HEK293 (cell line): ENCODE measurements around the gene GLT1D1.

Source experiments
- CTCF ChIA-PET: fragments of 350-600 bp; formaldehyde crosslinking; extraction: SDS; loops from one replicate; lab custom pipeline; 2021; ENCODE audit warnings: antibody characterized with exemption; lab: Yijun Ruan, JAX
- POLR2A ChIA-PET: fragments of 300-600 bp; formaldehyde crosslinking; extraction: SDS; loops from one replicate; lab custom pipeline; 2020; ENCODE audit warnings: antibody characterized with exemption, inconsistent platforms; lab: Yijun Ruan, JAX
- H3K27ac ChIP-seq: fragments of 200-500 bp; sonication (Bioruptor generic); 2 replicates; pipeline ENCODE4 v1.5.1; 2014; ENCODE audit warnings: low read depth, low read length, control low read depth, inconsistent platforms; ENCODE audit errors: extremely low read depth
- H3K36me3 ChIP-seq, 2 experiments: fragments of 200-500 bp in 1 of 2; sonication (Bioruptor generic) in 1 of 2; 1 replicate in 1 of 2; 2 replicates in 1 of 2; pipeline ENCODE4 v1.5.1; 2014 to 2017; ENCODE audit warnings: inconsistent platforms in 2 of 2, low read length in 2 of 2; ENCODE audit not compliant: control insufficient read depth in 2 of 2, insufficient read depth in 1 of 2
- H3K4me1 ChIP-seq: fragments of 200-500 bp; sonication (Bioruptor generic); 2 replicates; pipeline ENCODE4 v1.5.1; 2014; ENCODE audit warnings: mild to moderate bottlenecking, low read length, inconsistent platforms; ENCODE audit not compliant: control insufficient read depth, insufficient read depth
- H3K4me3 ChIP-seq: 2 replicates; pipeline ENCODE4 v1.5.1; 2011; ENCODE audit warnings: low read depth, mild to moderate bottlenecking, control low read depth, low read length, moderate library complexity
- H3K9me3 ChIP-seq: fragments of 200-500 bp; sonication (Bioruptor generic); 2 replicates; pipeline ENCODE4 v1.5.1; 2014; ENCODE audit warnings: low read depth, low read length, inconsistent platforms; ENCODE audit not compliant: control insufficient read depth, insufficient read depth
- FEZF1 ChIP-seq: fragments of 450-650 bp; formaldehyde crosslinking; IDR thresholded peaks from 2 replicates; pipeline ENCODE4 v1.5.1; 2016; ENCODE audit warnings: missing biosample characterization, missing genetic modification characterization
- MZF1 ChIP-seq: fragments of 450-650 bp; formaldehyde crosslinking; IDR thresholded peaks from 2 replicates; pipeline ENCODE4 v1.5.1; 2017; ENCODE audit warnings: missing biosample characterization, missing genetic modification characterization, borderline replicate concordance
- SP7 ChIP-seq: fragments of 450-650 bp; formaldehyde crosslinking; IDR thresholded peaks from 2 replicates; pipeline ENCODE4 v1.5.1; 2016; ENCODE audit warnings: missing biosample characterization, missing genetic modification characterization
- WT1 ChIP-seq: fragments of 450-650 bp; formaldehyde crosslinking; IDR thresholded peaks from 2 replicates; pipeline ENCODE4 v1.5.1; 2016; ENCODE audit warnings: missing biosample characterization, missing genetic modification characterization
- ZBTB8A ChIP-seq: fragments of 450-650 bp; formaldehyde crosslinking; IDR thresholded peaks from 2 replicates; pipeline ENCODE4 v1.5.1; 2016; ENCODE audit warnings: missing biosample characterization, missing genetic modification characterization
- ZNF169 ChIP-seq: fragments of 450-650 bp; formaldehyde crosslinking; IDR thresholded peaks from 2 replicates; pipeline ENCODE4 v1.5.1; 2016; ENCODE audit warnings: missing biosample characterization, missing genetic modification characterization
- ZNF302 ChIP-seq: fragments of 450-650 bp; formaldehyde crosslinking; IDR thresholded peaks from 2 replicates; pipeline ENCODE4 v1.5.1; 2016; ENCODE audit warnings: missing biosample characterization, missing genetic modification characterization, low read depth
- ZNF654 ChIP-seq: fragments of 450-650 bp; formaldehyde crosslinking; IDR thresholded peaks from 2 replicates; pipeline ENCODE4 v1.5.1; 2016; ENCODE audit warnings: low read depth, missing biosample characterization, missing genetic modification characterization
- ZNF664 ChIP-seq: fragments of 450-650 bp; formaldehyde crosslinking; IDR thresholded peaks from 2 replicates; pipeline ENCODE4 v1.5.1; 2016; ENCODE audit warnings: missing biosample characterization, missing genetic modification characterization
- ZNF791 ChIP-seq: fragments of 450-650 bp; formaldehyde crosslinking; IDR thresholded peaks from 2 replicates; pipeline ENCODE4 v1.5.1; 2016; ENCODE audit warnings: missing biosample characterization, missing genetic modification characterization
- TF ChIP-seq, protein P1 (sequence below): fragments of 450-650 bp; formaldehyde crosslinking; IDR thresholded peaks from 2 replicates; pipeline ENCODE4 v1.5.1; 2016; ENCODE audit warnings: missing biosample characterization, missing genetic modification characterization
- TF ChIP-seq, protein P2 (sequence below): fragments of 450-650 bp; formaldehyde crosslinking; IDR thresholded peaks from 2 replicates; pipeline ENCODE4 v1.5.1; 2016; ENCODE audit warnings: missing biosample characterization, missing genetic modification characterization, borderline replicate concordance
- TF ChIP-seq, protein P3 (sequence below): fragments of 450-650 bp; formaldehyde crosslinking; IDR thresholded peaks from 2 replicates; pipeline ENCODE4 v1.5.1; 2016; ENCODE audit warnings: missing biosample characterization, missing genetic modification characterization, borderline replicate concordance
- TF ChIP-seq, protein P4 (sequence below): fragments of 450-650 bp; formaldehyde crosslinking; IDR thresholded peaks from 2 replicates; pipeline ENCODE4 v1.5.1; 2016; ENCODE audit warnings: missing biosample characterization, missing genetic modification characterization
- TF ChIP-seq, protein P5 (sequence below): fragments of 450-650 bp; formaldehyde crosslinking; IDR thresholded peaks from 2 replicates; pipeline ENCODE4 v1.5.1; 2017; ENCODE audit warnings: missing biosample characterization, mild to moderate bottlenecking, missing genetic modification characterization, moderate library complexity

GLT1D1 gene

DNA sequence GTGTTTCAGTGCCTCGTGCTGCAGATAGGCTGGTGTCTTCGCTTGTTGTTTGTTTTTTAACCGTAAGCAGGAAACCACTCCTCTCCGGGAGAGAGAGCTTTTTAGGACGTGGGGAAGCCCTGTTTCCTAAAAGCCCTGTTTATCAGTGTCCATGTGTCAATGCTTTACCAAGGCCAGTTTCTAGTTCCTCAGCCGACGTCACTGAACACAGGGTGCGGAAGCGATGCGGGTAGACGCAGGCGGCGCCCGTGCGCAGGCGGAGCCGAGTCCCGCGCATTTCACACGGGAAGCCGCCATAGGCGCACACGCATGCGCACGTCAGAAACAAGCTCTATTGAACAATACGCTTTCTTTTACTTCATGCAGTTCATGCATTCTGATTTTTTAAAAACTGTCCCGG is 79.8 kb downstream of the GLT1D1 start (continued):
- TF ChIP-seq, protein P1, sequence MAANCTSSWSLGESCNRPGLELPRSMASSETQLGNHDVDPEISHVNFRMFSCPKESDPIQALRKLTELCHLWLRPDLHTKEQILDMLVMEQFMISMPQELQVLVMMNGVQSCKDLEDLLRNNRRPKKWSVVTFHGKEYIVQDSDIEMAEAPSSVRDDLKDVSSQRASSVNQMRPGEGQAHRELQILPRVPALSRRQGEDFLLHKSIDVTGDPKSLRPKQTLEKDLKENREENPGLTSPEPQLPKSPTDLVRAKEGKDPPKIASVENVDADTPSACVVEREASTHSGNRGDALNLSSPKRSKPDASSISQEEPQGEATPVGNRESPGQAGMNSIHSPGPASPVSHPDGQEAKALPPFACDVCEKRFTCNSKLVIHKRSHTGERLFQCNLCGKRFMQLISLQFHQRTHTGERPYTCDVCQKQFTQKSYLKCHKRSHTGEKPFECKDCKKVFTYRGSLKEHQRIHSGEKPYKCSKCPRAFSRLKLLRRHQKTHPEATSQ: no peak
- TF ChIP-seq ZNF654: no peak
- TF ChIP-seq, protein P2, sequence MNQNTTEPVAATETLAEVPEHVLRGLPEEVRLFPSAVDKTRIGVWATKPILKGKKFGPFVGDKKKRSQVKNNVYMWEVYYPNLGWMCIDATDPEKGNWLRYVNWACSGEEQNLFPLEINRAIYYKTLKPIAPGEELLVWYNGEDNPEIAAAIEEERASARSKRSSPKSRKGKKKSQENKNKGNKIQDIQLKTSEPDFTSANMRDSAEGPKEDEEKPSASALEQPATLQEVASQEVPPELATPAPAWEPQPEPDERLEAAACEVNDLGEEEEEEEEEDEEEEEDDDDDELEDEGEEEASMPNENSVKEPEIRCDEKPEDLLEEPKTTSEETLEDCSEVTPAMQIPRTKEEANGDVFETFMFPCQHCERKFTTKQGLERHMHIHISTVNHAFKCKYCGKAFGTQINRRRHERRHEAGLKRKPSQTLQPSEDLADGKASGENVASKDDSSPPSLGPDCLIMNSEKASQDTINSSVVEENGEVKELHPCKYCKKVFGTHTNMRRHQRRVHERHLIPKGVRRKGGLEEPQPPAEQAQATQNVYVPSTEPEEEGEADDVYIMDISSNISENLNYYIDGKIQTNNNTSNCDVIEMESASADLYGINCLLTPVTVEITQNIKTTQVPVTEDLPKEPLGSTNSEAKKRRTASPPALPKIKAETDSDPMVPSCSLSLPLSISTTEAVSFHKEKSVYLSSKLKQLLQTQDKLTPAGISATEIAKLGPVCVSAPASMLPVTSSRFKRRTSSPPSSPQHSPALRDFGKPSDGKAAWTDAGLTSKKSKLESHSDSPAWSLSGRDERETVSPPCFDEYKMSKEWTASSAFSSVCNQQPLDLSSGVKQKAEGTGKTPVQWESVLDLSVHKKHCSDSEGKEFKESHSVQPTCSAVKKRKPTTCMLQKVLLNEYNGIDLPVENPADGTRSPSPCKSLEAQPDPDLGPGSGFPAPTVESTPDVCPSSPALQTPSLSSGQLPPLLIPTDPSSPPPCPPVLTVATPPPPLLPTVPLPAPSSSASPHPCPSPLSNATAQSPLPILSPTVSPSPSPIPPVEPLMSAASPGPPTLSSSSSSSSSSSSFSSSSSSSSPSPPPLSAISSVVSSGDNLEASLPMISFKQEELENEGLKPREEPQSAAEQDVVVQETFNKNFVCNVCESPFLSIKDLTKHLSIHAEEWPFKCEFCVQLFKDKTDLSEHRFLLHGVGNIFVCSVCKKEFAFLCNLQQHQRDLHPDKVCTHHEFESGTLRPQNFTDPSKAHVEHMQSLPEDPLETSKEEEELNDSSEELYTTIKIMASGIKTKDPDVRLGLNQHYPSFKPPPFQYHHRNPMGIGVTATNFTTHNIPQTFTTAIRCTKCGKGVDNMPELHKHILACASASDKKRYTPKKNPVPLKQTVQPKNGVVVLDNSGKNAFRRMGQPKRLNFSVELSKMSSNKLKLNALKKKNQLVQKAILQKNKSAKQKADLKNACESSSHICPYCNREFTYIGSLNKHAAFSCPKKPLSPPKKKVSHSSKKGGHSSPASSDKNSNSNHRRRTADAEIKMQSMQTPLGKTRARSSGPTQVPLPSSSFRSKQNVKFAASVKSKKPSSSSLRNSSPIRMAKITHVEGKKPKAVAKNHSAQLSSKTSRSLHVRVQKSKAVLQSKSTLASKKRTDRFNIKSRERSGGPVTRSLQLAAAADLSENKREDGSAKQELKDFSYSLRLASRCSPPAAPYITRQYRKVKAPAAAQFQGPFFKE (tag by site-specific recombination): no peak
- TF ChIP-seq ZNF791: no peak
- TF ChIP-seq MZF1 (tag by site-specific recombination): no peak
- TF ChIP-seq ZNF169: no peak

DNA sequence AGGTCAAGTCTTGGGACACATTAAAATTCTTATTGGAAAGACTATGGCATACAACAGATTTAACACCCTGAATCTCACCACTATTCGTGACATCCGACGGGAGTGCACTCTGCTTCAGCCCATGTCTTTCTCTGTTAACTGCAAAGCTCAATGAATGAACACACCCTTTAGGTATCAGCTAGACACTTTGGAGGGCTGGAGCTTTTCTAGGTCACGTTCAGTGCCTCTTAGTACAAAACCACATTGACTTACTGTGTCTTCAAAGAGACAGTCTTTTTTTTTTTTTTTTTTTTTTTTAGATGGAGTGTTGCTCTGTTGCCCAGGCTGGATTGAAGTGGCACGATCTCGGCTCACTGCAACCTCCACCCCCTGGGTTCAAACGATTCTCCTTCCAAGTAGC is 80.6 kb downstream of the GLT1D1 start:
- POLR2A ChIA-PET: no interaction called here
- Histone ChIP-seq H3K27ac (no peak overlapping the region), H3K36me3 (no peaks in the 10 kb centered on the region), H3K4me1 (no peaks in the 10 kb centered on the region), H3K4me3 (no peak overlapping the region), H3K9me3 (no peaks in the 10 kb centered on the region)
- TF ChIP-seq, protein P3, sequence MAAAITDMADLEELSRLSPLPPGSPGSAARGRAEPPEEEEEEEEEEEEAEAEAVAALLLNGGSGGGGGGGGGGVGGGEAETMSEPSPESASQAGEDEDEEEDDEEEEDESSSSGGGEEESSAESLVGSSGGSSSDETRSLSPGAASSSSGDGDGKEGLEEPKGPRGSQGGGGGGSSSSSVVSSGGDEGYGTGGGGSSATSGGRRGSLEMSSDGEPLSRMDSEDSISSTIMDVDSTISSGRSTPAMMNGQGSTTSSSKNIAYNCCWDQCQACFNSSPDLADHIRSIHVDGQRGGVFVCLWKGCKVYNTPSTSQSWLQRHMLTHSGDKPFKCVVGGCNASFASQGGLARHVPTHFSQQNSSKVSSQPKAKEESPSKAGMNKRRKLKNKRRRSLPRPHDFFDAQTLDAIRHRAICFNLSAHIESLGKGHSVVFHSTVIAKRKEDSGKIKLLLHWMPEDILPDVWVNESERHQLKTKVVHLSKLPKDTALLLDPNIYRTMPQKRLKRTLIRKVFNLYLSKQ (tag by site-specific recombination): no peak
- TF ChIP-seq, protein P4, sequence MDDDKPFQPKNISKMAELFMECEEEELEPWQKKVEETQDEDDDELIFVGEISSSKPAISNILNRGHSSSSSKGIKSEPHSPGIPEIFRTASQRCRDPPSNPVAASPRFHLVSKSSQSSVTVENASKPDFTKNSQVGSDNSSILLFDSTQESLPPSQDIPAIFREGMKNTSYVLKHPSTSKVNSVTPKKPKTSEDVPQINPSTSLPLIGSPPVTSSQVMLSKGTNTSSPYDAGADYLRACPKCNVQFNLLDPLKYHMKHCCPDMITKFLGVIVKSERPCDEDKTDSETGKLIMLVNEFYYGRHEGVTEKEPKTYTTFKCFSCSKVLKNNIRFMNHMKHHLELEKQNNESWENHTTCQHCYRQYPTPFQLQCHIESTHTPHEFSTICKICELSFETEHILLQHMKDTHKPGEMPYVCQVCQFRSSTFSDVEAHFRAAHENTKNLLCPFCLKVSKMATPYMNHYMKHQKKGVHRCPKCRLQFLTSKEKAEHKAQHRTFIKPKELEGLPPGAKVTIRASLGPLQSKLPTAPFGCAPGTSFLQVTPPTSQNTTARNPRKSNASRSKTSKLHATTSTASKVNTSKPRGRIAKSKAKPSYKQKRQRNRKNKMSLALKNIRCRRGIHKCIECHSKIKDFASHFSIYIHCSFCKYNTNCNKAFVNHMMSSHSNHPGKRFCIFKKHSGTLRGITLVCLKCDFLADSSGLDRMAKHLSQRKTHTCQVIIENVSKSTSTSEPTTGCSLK (tag by site-specific recombination): no peak
- TF ChIP-seq ZBTB8A (tag by site-specific recombination): no peak
- TF ChIP-seq ZNF302 (tag by site-specific recombination): no peak
- TF ChIP-seq FEZF1 (tag by site-specific recombination): no peak
- TF ChIP-seq, protein P5, sequence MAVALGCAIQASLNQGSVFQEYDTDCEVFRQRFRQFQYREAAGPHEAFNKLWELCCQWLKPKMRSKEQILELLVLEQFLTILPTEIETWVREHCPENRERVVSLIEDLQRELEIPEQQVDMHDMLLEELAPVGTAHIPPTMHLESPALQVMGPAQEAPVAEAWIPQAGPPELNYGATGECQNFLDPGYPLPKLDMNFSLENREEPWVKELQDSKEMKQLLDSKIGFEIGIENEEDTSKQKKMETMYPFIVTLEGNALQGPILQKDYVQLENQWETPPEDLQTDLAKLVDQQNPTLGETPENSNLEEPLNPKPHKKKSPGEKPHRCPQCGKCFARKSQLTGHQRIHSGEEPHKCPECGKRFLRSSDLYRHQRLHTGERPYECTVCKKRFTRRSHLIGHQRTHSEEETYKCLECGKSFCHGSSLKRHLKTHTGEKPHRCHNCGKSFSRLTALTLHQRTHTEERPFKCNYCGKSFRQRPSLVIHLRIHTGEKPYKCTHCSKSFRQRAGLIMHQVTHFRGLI (tag by site-specific recombination): no peak
- TF ChIP-seq SP7: no peak
- no peak for TF ChIP-seq ZNF664 (tag by site-specific recombination)
- TF ChIP-seq WT1 (tag by site-specific recombination): no peak
- CTCF ChIA-PET: no interaction called here
